ENCODE measurements around the gene PSAPL1.

PSAPL1 gene

DNA sequence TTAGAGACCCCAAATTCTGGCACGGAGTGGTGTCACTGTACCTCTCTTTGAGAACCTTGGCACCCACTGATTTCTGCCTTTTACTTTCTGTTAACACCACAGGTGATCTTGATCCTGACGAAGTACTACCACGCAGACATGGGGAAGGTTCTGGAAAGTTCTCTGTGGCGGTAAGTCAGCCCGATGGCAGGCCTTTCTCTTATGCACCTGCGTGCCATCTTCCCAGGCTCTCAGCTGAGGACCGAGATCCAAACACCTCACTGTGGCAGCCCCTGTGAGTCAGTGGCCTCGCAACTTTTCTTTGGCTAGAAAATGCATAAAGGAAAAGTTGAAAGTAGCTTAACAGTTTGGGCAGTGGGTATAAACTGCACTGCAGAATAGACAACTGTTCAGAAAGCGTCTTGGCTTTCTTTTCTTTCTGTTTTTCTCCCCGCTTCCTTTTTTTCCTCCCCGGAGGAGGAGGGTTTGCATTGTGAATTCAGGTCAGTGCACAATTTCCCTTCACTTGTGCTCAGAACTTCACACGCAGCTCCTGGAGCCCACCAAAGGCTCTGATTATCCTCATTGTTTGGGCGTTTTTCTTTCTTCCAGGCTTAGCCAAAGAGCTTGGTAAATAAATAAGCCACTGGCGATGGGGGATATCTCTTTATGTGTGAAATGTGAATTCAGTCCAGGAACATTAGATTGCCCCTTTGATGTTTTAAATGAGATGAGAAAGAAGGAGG, 38.4 kb downstream of the PSAPL1 start:
- DNase-seq (ENCODE audit: low read depth): no peak

- DNase-seq (ENCODE audit: low read depth): no peak
These were observed 39.1 kb downstream of the PSAPL1 start for GRCh38 chr4:7395645-7396044.

DNA sequence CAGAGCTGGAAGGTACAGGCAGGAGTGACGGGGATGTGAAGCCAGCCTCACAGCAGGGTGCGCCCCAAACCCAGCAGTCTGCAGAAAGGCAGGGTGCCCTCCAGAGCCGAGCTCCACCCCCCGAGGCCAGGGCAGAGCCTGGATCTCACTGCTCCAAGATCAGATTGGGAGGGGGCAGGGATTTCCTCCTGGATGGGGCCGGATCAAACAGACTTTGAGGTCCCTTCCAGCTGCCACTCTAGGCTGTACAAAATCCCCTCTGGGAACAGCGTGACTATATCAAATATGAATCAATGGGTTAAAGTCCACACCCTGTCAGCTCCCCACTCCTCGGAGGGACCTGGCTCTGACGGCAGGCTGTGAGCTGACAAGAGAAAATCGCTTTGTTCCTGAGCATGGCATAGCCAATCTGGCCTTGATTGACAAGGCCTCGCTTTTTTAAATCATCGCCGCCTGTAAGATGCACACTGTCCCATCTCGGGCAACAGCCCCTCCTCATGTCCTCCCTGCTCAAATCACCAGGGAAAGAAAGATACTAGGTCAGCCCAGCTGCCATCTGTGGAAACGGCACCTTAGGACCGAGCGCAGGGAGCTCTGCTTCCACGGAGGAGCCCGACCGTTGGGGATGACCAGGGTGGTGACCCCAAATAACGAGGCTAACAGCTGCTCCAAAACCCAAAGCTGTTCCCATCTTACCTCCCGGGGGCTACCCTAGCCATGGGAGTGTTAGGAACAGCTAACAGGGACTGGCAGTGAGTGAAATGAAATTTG, 39.9 kb downstream of the PSAPL1 start:
- DNase-seq (ENCODE audit: low read depth): no peak

GRCh38 chr4:7393601-7394575, 40.8 kb downstream of the PSAPL1 start:
- DNase-seq (ENCODE audit: low read depth): no peak

DNA sequence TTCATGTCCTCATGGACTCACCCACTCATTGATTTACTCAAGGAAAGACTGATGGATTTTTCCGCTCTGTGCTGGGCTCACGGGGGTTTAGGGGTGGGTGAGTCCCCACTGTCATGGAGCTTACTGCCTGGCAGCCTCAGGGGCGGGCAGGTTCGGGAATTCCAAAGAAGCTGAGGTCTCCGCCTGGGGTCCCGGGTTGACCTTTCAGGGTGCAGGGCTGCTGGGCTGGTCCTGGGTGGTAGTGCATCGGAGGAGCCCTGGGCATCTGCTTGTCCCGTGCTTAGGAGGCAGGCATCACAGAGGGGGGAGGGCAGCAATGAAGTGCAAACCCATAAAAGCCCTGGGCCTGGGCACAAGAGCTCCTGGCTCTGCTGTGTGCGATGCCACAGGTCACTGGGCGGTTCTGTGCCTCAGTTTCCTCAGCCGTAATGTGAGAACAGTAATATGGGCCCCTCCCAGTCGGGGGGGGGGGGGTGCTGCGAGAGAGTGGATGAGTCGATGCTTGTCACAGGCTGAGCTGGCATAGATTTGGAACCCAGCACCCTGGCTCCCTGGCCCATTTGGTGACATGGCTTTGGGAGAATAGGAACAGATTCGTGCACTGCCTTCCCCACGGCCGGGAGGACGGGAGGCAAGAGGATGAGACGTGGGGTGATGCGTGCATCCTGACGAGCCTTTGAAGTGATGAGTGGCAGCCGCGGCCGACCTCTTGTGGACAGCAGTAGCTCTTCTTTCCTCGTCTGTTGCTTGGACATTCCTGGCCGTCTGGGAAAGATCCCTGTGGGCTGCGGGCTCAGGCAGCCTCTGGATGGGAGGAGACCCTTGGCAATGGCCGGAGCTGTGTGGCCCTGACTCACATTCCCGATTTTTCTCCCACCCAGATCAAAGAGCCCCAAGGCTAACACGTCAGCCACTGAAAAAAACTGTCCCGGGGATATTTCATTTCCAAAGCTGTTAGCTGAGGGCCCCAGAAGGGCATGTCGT, 42.0 kb downstream of the PSAPL1 start:
- DNase-seq (ENCODE audit: low read depth): no peak

GRCh38 chr4:7391637-7392437, 42.9 kb downstream of the PSAPL1 start:
- no peak for DNase-seq (ENCODE audit: low read depth)

GRCh38 chr4:7390906-7391636, 43.7 kb downstream of the PSAPL1 start:
- DNase-seq (ENCODE audit: low read depth): no peak

DNA sequence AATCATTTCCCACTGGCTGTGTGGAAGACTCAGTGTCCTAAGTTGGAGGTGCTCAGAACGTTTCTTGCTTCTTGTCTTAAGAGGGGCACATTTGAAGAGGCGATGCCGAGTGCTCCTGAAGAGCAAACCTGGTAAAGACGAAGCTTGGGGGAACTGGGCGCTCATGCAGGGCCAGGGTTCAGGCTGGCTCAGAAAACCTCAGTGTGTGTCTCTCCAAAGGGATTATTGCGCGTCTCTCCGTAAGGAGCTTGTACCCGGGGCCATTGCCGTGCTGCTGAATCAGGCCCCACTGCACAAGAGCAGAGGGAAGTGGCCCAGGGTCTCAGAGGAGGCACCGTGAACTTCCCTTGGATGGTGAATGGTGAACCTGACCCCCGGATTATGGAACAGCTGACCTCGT, 44.4 kb downstream of the PSAPL1 start:
- no peak for DNase-seq (ENCODE audit: low read depth)

DNA sequence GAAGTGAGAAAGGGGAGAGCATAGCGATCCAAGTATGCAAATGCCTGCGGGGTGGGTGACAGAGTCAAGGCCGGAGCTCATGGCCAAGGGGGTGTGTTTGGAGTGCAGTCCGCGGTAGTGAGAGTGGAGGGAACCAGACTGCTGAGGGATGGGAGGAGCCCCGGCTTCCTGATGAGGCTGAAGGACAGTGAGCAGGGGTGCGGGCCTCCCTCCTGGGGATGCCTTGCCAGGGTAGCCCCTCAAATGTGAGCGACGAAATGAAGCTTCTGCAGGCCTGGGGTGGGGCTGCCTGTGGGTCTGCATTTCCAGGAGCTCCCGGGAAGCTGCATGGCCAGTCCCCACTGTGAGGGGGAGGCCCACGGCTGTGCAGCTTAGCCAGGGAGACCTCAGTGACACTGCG, 45.0 kb downstream of the PSAPL1 start:
- no peak for DNase-seq (ENCODE audit: low read depth)

DNA sequence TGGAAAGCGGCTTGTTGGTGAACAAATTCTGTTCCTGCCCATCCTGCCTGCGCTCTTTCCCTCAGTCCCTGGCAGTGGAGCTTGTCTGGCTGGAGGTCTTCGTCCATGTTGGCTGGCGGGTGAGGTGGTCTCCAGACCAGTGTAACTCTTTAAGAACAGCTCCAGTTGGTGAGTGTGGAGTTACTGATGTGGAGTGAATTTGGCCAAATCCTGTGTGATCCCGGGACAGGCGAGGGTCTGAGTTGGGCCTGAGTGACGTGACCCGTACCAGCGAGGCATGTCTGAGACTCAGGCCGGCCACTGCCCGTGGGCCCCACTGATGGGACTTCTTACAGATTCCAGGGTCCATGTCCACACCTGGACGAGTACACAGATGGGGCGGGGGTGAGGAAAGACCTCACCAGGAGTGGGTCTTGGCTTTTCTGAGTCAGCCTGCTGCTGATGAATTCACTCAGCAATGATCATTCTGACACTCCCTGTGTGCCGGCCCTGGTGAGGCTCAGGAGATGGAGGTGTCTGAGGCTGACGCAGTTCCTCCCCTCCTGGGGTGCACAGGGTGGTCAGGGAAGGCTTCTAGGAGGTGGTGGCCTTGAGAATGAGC, 45.5 kb downstream of the PSAPL1 start:
- no peak for DNase-seq (ENCODE audit: low read depth)

GRCh38 chr4:7388627-7389026, 46.1 kb downstream of the PSAPL1 start:
- DNase-seq (ENCODE audit: low read depth): no peak

DNA sequence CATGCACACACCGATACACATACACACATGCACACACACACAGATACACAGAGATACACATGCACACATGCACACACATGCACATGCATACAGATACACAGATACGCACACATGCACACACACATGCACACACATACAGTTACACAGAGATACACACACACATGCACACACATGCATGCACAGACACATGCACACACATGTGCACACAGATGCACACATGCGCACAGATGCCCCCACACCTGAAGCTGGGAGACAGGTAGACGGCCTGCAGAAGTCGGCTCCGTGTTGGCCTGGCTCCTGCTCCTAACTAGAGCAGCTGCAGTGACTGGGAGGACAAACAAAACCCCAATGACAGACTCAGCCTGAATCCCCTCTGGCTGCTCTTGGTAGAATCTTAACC, 46.8 kb downstream of the PSAPL1 start:
- DNase-seq (ENCODE audit: low read depth): no peak

- no peak for DNase-seq (ENCODE audit: low read depth)
These were observed 49.5 kb downstream of the PSAPL1 start for GRCh38 chr4:7384929-7385890.

GRCh38 chr4:7384003-7384928, 50.5 kb downstream of the PSAPL1 start:
- no peak for DNase-seq (ENCODE audit: low read depth)

- DNase-seq (ENCODE audit: low read depth): no peak
These were observed 51.5 kb downstream of the PSAPL1 start for GRCh38 chr4:7383266-7383665.

DNA sequence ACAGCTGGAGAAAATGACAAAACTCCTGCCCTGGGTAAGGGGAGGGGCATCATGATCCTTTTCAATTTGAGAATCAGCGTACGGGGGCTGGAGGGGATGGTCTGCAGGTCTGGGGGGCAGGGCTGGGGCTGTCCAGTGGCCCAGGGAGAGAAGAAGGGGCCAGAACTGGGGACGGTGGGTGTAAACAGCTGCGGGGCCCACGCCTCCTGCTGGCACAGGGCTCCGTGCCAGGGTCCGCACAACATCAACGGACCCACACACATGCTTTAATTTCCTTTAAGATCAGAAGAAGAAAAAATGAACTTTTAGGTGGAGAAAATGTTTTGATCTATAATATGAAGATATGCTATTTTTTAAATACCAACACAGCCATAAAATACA, 52.1 kb downstream of the PSAPL1 start:
- no peak for DNase-seq (ENCODE audit: low read depth)
